Keratinocyte (primary cell): ENCODE data around the gene GAB4.
"Not testable (repeated sequence)": the region's sequence is repeated elsewhere in the genome, so short reads cannot be mapped to it uniquely, and the experiment has no call there.

ENCODE experiments used
- EZH2 ChIP-seq: IDR thresholded peaks from one replicate; pipeline ENCODE4 v1.6.1; 2012; ENCODE audit warnings: inconsistent platforms, mild to moderate bottlenecking, low read length, moderate library complexity
- TF ChIP-seq, protein P1 (sequence below), 3 experiments: IDR thresholded peaks in 1 of 3; conservative IDR thresholded peaks in 1 of 3; optimal IDR thresholded peaks in 1 of 3; 2 replicates in 2 of 3; 3 replicates in 1 of 3; pipeline versions ENCODE3 to v1.5.1; 2011; ENCODE audit warnings: low read length in 3 of 3, mild to moderate bottlenecking in 3 of 3, moderate library complexity in 2 of 3, control low read depth in 1 of 3, inconsistent platforms in 1 of 3; ENCODE audit not compliant: insufficient read depth in 2 of 3; ENCODE audit errors: extremely low read depth in 1 of 3

DNA sequence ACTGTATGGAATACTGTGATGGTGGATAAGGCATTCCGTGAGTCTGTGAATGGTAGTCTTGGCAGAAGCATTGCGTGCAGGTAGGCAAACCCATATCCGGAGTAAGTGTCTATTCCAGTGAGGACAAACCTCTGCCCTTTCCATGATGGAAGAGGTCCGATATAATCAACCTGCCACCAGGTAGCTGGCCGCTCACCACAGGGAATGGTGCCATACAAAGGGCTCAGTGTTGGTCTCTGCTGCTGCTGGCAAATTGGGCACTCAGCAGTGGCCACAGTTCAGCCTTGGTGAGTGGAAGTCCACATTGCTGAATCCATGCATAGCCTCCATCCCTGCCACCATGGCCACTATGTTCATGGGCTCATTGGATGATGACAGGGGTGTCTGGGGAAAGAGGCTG, 70.8 kb downstream of the GAB4 start:
- not testable (repeated sequence) for TF ChIP-seq EZH2
- TF ChIP-seq, protein P1, sequence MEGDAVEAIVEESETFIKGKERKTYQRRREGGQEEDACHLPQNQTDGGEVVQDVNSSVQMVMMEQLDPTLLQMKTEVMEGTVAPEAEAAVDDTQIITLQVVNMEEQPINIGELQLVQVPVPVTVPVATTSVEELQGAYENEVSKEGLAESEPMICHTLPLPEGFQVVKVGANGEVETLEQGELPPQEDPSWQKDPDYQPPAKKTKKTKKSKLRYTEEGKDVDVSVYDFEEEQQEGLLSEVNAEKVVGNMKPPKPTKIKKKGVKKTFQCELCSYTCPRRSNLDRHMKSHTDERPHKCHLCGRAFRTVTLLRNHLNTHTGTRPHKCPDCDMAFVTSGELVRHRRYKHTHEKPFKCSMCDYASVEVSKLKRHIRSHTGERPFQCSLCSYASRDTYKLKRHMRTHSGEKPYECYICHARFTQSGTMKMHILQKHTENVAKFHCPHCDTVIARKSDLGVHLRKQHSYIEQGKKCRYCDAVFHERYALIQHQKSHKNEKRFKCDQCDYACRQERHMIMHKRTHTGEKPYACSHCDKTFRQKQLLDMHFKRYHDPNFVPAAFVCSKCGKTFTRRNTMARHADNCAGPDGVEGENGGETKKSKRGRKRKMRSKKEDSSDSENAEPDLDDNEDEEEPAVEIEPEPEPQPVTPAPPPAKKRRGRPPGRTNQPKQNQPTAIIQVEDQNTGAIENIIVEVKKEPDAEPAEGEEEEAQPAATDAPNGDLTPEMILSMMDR (optimal IDR thresholded peaks at IDR 0.05 in 1 of 3, IDR thresholded peaks at IDR 0.05 in 1 of 3, conservative IDR thresholded peaks at IDR 0.05 in 1 of 3; ENCODE audit: extremely low read depth in 1 of 3, insufficient read depth in 2 of 3, low read length in 3 of 3): not testable (repeated sequence)
